IgD-negative memory B cell (primary cell): Measurements from ENCODE around the gene GOSR2. TPM values are rescaled to one million over a fixed set of nuclear protein-coding genes. Genes with fewer than 3 reads are reported as not detected.
"Not testable (repeated sequence)": the region's sequence is repeated elsewhere in the genome, so short reads cannot be mapped to it uniquely, and the experiment has no call there.

Experiments
- H3K27ac Mint-ChIP-seq, 3 donors: one replicate each; pipeline ENCODE4 v1.8.0; 2020 to 2022; ENCODE audit warnings: mild to moderate bottlenecking in 3 of 3, mixed read lengths in 3 of 3, moderate library complexity in 1 of 3
- H3K27me3 Mint-ChIP-seq: one replicate; pipeline ENCODE4 v1.8.0; 2021; ENCODE audit warnings: mixed read lengths
- H3K36me3 Mint-ChIP-seq: one replicate; pipeline ENCODE4 v1.8.0; 2020; ENCODE audit warnings: mild to moderate bottlenecking, mixed read lengths
- H3K4me1 Mint-ChIP-seq, 3 donors: one replicate each; pipeline ENCODE4 v1.8.0; 2020 to 2022; ENCODE audit warnings: mixed read lengths in 3 of 3, mild to moderate bottlenecking in 1 of 3
- H3K4me3 Mint-ChIP-seq, 4 donors: one replicate each; pipeline ENCODE4 v1.8.0; 2020 to 2022; ENCODE audit warnings: mild to moderate bottlenecking in 4 of 4, mixed read lengths in 4 of 4, moderate library complexity in 3 of 4
- H3K9me3 Mint-ChIP-seq, 3 donors: one replicate each; pipeline ENCODE4 v1.8.0; 2020 to 2021; ENCODE audit warnings: mixed read lengths in 3 of 3, mild to moderate bottlenecking in 1 of 3
- polyA plus RNA-seq: library from polyadenylated mRNA; unstranded; fragments of 300-500 nt; fragmentation: Illumina TruSeq; gene quantifications from one replicate; pipeline ENCODE4 v1.2.3, GENCODE V29; 2021

The GOSR2 gene
- polyA plus RNA-seq, 1 donor from 2014 or later, result 49.2 TPM

DNA sequence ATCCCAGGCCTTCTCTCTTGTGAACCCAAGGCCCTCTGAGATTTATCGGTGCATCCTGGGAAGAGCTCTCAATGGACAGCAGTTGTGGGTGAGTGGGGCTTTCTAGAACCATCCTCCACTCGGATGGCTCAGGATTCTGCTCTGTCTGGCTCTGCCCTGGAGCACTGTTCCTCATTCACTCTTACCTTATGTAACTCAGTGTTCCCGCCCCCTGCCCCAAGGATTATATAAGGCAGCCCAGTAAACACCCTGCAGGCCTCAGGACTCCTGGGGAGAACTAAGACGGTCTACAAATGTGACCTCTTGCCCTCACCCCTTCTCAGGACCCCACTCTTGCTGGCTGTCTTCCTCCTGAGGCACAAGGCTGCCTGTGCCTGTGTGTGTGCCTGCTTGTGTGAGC is 52.3 kb downstream of the GOSR2 start:
- peaks cover 4 to 8% (median 8%) of the 10 kb centered on the region in 3 donors for H3K4me1 Mint-ChIP-seq
- H3K9me3 Mint-ChIP-seq, result no peaks in the 10 kb centered on the region
- H3K27me3 Mint-ChIP-seq, result peaks cover 34% of the 10 kb centered on the region
- H3K36me3 Mint-ChIP-seq, result peaks cover 8% of the 10 kb centered on the region
- no peak overlapping the region for H3K4me3 Mint-ChIP-seq
- no peak overlapping the region for H3K27ac Mint-ChIP-seq

DNA sequence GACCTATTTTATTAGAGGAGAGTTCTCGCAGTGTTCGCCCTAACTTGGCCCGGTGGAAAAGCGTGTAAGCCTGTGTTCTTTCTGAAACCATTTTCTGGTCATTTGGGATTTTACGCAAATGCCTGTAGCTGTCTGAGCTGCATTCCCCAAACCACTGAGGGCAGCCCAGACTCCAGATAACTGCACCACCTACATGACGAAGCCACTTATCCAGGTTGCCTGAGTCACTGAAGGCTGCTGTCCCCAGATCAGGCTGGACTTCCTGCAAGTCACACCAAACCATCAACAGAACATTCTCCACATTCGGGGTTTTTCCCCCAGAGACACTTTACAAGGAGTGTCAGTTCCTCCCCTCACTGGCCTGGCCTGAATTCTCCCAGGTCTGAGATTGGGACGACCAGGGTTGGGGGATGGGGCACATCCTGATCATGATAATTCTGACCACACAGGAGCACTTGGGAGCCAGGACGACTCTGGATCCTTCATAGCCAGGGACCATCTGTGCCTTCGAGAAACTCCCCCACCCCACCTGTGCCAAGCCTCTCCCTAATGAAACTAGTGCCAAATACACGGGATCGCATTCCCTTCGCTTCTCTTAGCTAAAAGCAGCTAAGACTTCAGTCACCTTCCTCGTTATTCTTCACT is 53.8 kb downstream of the GOSR2 start:
- Mint-ChIP-seq H3K9me3 (no peaks in the 10 kb centered on the region), H3K4me3 (peak overlapping the region in 1 of 4 donors; percentile 60), H3K27me3 (peaks cover 40% of the 10 kb centered on the region), H3K27ac (no peak overlapping the region), H3K36me3 (peaks cover 8% of the 10 kb centered on the region), H3K4me1 (peaks cover 6 to 10% (median 9%) of the 10 kb centered on the region in 3 donors)

DNA sequence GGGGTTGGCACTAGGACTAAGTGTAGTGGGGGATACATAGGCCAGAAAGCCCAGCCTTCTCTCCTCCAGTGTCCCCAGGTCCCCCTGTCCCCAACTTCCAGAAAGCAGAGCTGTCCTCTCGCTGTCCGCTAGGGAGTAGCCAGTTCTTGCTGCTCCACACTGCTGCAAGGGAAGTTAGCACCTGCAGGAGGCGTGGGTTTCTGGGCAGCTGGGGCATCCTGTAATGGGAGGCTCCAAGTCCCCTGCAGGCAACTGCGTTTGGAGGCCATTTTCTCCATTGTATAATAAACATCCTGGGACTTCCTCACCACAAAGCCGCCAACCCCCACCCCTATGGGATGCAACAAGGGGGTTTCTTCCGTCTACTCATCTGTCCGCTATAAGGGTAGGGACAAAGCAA is 54.4 kb downstream of the GOSR2 start:
- no peaks in the 10 kb centered on the region for H3K9me3 Mint-ChIP-seq
- H3K4me3 Mint-ChIP-seq, result peak overlapping the region; percentile 12 to 78 (median 74)
- H3K27me3 Mint-ChIP-seq, result peaks cover 40% of the 10 kb centered on the region
- H3K36me3 Mint-ChIP-seq, result peaks cover 8% of the 10 kb centered on the region
- peaks cover 6 to 10% (median 9%) of the 10 kb centered on the region in 3 donors for H3K4me1 Mint-ChIP-seq
- H3K27ac Mint-ChIP-seq, result no peak overlapping the region

DNA sequence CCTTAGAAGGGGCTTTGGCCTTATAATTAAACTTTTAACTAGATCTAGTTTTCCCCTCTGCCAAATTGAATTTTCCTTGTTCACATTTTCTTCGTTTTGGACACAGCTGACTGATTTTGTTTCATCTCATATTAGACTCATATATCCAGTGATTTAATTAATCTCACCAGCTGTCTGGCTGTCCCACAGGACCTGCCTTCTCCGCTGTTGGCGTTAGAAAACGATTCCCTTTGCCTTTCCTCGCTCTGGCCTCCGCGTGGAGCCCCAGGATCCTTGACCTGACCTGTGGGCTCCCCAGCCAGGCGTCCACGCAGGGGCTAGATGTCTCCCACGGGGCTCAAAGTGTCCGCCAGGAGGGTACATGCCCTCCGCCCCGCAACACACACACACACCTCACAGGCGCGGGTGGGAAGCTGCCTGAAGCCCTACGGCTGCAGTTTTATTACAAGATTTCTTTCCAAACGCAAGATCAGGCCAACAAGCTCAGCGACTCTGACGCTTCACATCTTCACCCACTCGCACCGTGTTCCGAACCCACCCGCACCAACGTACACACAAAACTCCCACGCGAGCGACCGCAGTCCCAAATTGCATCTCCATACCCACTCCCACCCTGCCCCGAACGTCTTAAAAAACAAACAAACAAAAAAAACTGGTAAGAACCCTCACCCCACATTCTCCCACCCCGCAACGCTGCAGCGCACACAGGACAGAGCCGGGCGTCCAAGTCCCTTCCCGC is 55.0 kb downstream of the GOSR2 start:
- H3K27me3 Mint-ChIP-seq, result peaks cover 40% of the 10 kb centered on the region
- H3K4me3 Mint-ChIP-seq, result peak overlapping the region; percentile 77 to 88 (median 82)
- H3K9me3 Mint-ChIP-seq, result no peaks in the 10 kb centered on the region
- peaks cover 6 to 13% (median 9%) of the 10 kb centered on the region in 3 donors for H3K4me1 Mint-ChIP-seq
- H3K36me3 Mint-ChIP-seq, result peaks cover 7% of the 10 kb centered on the region
- no peak overlapping the region for H3K27ac Mint-ChIP-seq

DNA sequence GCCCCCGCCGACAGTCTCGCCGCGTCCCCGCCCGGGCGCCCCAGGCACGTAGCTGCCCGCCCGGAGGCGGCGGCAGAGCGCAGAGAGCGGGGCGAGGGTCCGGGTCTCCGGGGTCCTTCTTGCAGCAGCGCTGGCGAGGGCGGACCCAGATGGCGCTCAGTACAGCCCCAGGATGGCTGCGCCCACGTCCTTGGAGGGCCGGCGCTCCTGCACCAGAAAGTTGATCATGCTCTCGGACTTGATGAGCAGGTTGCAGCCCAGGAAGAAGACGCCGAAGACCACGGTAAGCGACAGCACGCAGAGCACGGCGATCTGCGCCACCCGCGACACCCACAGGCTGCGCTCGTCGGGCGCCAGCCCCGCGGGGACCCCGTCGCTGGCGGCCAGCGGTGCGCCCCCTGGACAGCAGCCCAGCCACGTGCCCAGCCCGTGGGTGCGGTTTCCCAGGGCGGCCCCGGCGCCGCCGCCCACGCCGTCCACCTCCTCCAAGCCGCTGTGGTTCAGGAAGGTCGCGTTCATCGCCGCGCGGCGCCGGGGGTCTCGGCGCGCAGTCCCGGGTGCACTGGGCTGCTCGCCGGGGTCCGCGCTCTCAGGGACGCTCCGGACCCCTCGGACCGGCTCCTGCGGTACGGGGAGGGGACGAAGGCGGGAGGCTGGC is 55.7 kb downstream of the GOSR2 start:
- Mint-ChIP-seq H3K4me3 (peak overlapping the region in 3 of 4 donors; percentile 70 to 85 (median 77)), H3K27me3 (peaks cover 36% of the 10 kb centered on the region), H3K36me3 (peaks cover 5% of the 10 kb centered on the region), H3K9me3 (no peaks in the 10 kb centered on the region), H3K4me1 (peaks cover 6 to 14% (median 9%) of the 10 kb centered on the region in 3 donors), H3K27ac (no peak overlapping the region)

DNA sequence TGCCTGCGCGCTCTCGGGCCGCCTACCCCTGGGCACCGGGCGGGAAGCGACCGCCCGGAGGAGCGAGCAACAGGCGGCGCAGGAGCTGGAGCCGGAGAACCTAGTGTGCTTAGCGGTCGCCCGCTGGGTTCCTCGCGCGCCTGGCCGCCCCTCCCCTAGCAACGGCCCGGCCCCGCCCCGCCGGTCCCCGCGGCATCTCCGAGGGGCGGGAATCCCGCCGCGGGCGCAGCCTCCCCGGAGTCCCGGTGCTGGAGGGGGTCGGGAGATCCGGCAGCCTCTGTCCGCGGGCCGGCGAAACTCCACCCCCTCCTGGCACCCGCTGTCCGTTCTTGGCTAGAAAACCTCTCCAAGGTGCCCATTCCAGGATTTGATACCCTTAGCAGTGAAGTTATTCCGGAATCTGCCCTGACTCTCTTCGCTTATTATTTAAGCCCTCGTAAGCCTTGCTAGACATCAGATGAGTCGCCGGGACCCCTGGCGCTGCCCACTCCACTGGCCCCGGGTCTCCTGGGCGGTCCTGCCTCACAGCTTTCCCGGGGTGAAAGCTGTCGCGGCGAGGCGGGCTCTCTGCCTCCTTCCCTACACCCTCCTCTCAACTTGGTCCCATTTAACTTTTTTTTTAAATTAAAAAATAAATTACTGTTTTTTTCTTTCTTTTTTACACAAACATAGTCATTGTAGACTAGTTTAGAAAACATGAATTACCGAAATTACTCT is 56.3 kb downstream of the GOSR2 start, which contains the start of gene RPRML:
RPRML (minus strand) TSS at position 107 of the 717 bp plus-strand sequence. CDS start 246 bp downstream, outside the sequence.
- H3K27me3 Mint-ChIP-seq, result peaks cover 33% of the 10 kb centered on the region
- no peaks in the 10 kb centered on the region for H3K36me3 Mint-ChIP-seq
- peak within 1 kb of the TSS; percentile 77 to 91 (median 82) for H3K4me3 Mint-ChIP-seq
- peaks cover 6 to 14% (median 9%) of the 10 kb centered on the region in 3 donors for H3K4me1 Mint-ChIP-seq
- no peaks in the 10 kb centered on the region for H3K9me3 Mint-ChIP-seq
- no peak within 1 kb of the TSS for H3K27ac Mint-ChIP-seq

DNA sequence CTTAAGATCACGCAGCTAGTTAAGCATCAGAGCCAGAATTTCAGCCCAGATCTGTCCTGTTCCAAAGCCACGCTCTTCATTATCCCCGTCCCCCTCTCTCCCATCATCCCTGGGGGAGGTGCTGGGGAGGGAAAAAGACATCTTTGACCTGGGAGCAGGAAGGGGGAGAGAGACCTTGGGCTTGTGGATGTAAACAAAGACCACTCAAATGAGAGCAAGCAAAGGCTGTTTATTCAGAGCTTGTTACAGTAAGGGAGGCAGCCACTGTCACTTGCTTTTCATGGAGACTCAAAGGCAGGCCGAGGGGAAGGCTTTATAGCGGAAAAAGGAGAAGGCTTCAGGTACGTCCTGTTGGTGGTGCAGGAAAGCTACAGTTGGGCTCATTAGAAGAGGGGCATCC is 59.6 kb downstream of the GOSR2 start:
- Mint-ChIP-seq H3K27me3 (peaks cover 24% of the 10 kb centered on the region), H3K4me1 (peaks cover 6 to 14% (median 9%) of the 10 kb centered on the region in 3 donors), H3K9me3 (no peaks in the 10 kb centered on the region), H3K36me3 (no peaks in the 10 kb centered on the region), H3K27ac (no peak overlapping the region), H3K4me3 (peak overlapping the region in 1 of 4 donors; percentile 18)

DNA sequence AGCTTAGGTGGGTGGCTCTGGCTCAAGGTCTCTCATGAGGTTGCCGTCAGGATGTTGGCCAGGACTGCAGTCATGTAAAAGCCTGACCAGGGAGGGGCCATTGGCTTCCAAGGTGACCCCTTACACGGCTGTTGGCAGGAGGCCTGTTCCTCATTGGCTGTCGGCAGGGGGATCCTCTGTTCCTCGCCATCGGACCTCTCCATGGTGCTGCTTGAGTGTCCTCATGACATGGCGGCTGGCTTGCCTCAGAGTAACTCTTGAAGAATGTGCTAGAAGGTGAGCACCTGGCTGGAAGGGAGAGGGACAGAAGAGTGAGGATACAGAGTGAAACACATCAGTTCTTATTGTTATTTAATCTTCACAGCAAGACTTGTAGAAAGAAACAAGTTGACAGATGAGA is 60.8 kb downstream of the GOSR2 start:
- H3K27ac Mint-ChIP-seq, result no peak overlapping the region
- no peak overlapping the region for H3K4me3 Mint-ChIP-seq
- no peaks in the 10 kb centered on the region for H3K9me3 Mint-ChIP-seq
- peaks cover 4% of the 10 kb centered on the region for H3K36me3 Mint-ChIP-seq
- H3K27me3 Mint-ChIP-seq, result peaks cover 16% of the 10 kb centered on the region
- H3K4me1 Mint-ChIP-seq, result peaks cover 4 to 11% (median 5%) of the 10 kb centered on the region in 3 donors

DNA sequence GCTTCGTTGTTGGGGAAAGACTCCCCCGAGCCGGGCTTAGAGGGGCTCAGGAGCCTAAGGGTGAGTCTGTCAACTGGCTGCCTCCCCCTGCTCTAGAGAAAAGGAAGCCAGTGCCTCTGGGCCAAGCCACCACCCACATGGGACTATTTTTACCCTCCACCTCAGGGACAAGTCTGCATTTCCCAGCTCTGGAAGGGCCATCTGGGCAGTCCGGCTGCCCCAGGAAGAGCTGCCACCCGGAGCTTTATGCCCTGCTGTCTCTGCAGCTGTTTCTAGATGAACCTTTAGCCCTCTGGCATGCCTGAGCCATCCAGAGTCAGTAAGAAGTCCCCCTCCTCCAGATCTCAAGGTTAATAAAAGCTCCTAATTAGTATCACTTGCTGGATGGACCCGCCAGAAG is 61.4 kb downstream of the GOSR2 start:
- H3K4me1 Mint-ChIP-seq, result peaks cover 4 to 11% (median 5%) of the 10 kb centered on the region in 3 donors
- no peak overlapping the region for H3K27ac Mint-ChIP-seq
- peaks cover 5% of the 10 kb centered on the region for H3K36me3 Mint-ChIP-seq
- peaks cover 16% of the 10 kb centered on the region for H3K27me3 Mint-ChIP-seq
- H3K9me3 Mint-ChIP-seq, result no peaks in the 10 kb centered on the region
- H3K4me3 Mint-ChIP-seq, result no peak overlapping the region

DNA sequence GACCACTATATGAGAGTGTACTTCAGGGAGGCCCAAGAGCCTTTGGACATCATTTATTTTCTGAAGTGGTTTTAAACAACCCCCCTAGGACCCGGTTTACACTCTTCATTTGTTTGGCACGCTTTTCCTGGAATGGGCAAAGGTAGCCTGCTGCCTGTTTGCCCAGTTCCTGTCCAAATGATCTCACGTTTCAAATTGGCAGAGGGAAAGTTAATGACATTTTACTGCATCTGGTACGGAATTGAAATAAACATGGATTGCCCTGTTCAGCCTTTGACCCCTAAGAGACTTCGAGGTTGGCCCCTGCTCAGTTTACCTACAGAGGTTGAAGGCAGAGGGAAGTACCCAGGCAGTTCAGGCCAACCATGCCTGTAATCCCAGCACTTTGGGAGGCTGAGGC is 61.9 kb downstream of the GOSR2 start:
- peaks cover 8% of the 10 kb centered on the region for H3K36me3 Mint-ChIP-seq
- peaks cover 12% of the 10 kb centered on the region for H3K27me3 Mint-ChIP-seq
- H3K4me1 Mint-ChIP-seq, result peaks cover 4 to 9% (median 5%) of the 10 kb centered on the region in 3 donors
- H3K27ac Mint-ChIP-seq, result no peak overlapping the region
- H3K4me3 Mint-ChIP-seq, result no peak overlapping the region
- no peaks in the 10 kb centered on the region for H3K9me3 Mint-ChIP-seq

DNA sequence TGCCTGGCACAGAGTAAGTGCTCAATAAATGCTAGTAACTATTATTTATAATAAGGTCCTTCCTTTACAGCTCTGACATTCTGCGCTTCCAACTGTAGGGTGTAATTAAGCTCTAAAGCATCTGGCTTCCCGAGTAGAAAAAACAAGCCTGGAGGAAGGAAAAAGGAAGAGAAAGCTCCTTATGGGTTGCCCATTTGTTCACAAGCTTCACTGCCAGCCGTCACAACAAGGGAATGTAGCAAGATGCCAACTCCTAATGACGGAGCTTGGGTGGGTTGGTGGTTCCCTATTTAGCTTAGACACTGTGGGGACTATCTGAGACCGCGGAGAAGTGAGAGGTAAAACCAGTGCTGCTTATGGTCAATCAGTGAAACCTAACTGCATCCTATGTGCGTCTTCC is 63.4 kb downstream of the GOSR2 start:
- H3K4me3 Mint-ChIP-seq, result no peak overlapping the region
- H3K36me3 Mint-ChIP-seq, result peaks cover 11% of the 10 kb centered on the region
- H3K4me1 Mint-ChIP-seq, result peaks cover 0 to 4% (median 4%) of the 10 kb centered on the region in 3 donors
- no peaks in the 10 kb centered on the region for H3K9me3 Mint-ChIP-seq
- H3K27ac Mint-ChIP-seq, result no peak overlapping the region
- H3K27me3 Mint-ChIP-seq, result peaks cover 3% of the 10 kb centered on the region

DNA sequence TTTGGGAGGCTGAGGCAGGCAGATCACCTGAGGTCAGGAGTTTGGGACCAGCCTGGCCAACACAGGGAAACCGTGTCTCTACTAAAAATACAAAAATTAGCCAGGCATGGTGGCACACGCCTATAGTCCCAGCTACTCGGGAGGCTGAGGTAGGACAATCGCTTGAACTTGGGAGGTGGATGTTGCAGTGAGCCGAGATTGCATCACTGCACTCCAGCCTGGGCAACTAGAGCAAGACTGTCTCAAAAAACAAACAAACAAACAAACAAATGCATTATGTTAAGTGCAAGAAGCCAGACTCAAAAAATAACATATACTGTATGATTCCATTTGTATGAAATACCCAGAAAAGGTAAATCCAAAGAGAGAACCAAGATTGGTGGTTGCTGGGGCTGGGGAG is 65.0 kb downstream of the GOSR2 start:
- not testable (repeated sequence) for H3K4me3 Mint-ChIP-seq, H3K4me1 Mint-ChIP-seq, H3K9me3 Mint-ChIP-seq, H3K27ac Mint-ChIP-seq, H3K27me3 Mint-ChIP-seq
- H3K36me3 Mint-ChIP-seq, result peaks cover 11% of the 10 kb centered on the region

DNA sequence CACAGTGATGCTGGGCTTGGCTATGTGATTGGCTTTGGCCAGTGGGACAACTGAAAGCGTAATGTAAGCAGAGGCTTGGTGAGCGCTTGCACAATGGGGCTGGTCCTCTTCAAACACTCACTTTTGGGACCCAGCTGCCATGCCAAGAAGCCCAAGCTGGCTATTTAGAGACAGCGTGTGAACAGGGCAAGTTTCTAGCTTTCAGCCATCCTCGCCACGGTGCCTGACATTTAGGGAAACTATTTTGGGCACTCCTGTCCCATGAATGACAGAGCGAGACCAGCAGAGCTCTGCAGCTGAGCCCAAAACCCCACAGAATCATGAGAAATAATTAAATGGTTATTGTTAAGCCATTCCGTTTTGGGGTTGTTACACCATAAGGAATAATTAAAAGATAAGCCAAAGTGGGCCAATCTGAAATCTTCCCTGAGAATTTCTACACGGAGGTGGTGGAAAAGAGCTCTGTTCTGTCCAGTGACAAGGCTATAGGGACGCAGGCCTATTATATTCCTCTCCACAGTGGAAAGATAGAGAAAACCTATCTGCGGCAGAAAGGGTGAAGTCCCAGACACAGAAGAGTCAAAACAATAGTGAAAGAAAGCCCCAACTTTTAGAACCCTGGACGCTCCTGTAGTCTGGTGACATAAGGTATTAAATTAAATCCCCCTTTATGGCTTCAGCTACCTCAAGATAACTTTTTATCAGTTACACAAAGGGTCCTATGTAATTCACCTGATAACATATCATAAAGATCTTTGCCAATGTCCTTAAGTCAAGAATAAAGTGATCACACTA is 66.9 kb downstream of the GOSR2 start:
- Mint-ChIP-seq H3K4me3 (peak overlapping the region in 1 of 4 donors; percentile 30), H3K36me3 (peaks cover 11% of the 10 kb centered on the region), H3K27me3 (peaks cover 2% of the 10 kb centered on the region), H3K4me1 (peaks cover 0 to 8% (median 4%) of the 10 kb centered on the region in 3 donors), H3K27ac (no peak overlapping the region), H3K9me3 (no peaks in the 10 kb centered on the region)

DNA sequence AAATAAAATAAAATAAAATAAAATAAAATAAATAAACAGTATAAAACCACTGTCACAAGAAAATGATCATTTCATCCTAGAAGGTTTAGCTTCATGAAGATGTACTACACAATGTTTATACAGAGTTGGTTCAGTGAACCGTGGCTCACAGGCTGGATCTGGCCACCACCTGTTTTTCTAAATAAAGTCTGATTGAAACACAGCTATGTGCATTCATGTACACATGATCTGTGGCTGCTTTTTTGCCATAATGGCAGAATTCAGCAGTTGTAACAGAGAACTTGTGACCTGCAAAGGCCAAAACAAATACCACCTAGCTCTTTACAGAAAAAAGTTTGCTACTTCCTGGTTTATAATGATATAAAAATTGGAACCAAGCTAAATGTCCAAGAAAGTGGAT is 68.7 kb downstream of the GOSR2 start:
- Mint-ChIP-seq H3K4me3 (peak overlapping the region in 1 of 4 donors; percentile 9), H3K9me3 (no peaks in the 10 kb centered on the region), H3K36me3 (peaks cover 11% of the 10 kb centered on the region), H3K4me1 (peaks cover 0 to 8% (median 4%) of the 10 kb centered on the region in 3 donors), H3K27ac (no peak overlapping the region), H3K27me3 (no peaks in the 10 kb centered on the region)
